Activated CD8-positive, alpha-beta memory T cell treated with anti-CD3 and anti-CD28 coated beads, Interleukin-2, amount 50 U/mL, for 24 hours (primary cell): ENCODE results near the gene TSTD2.

ENCODE experiments used
- DNase-seq: peaks from one replicate; pipeline ENCODE4 v3.0.0-alpha.2; 2020; ENCODE audit errors: extremely low read depth

Gene TSTD2

GRCh38 chr9:97562542-97562941 lies 70.6 kb downstream of the TSTD2 start:
- DNase-seq: no peak

- no peak for DNase-seq
Measured at GRCh38 chr9:97561501-97561900, 71.7 kb downstream of the TSTD2 start.

- no peak for DNase-seq
Measured at GRCh38 chr9:97560851-97561250, 72.3 kb downstream of the TSTD2 start.

GRCh38 chr9:97560154-97560553 lies 73.0 kb downstream of the TSTD2 start:
- no peak for DNase-seq

- no peak for DNase-seq
Measured at GRCh38 chr9:97559111-97559514, 74.1 kb downstream of the TSTD2 start.

- no peak for DNase-seq
Measured at GRCh38 chr9:97558701-97559101, 74.5 kb downstream of the TSTD2 start.

- no peak for DNase-seq
Measured at GRCh38 chr9:97557606-97558095, 75.5 kb downstream of the TSTD2 start.

GRCh38 chr9:97556721-97557605 lies 76.2 kb downstream of the TSTD2 start:
- no peak for DNase-seq

GRCh38 chr9:97556036-97556720 lies 77.0 kb downstream of the TSTD2 start:
- no peak for DNase-seq

DNA sequence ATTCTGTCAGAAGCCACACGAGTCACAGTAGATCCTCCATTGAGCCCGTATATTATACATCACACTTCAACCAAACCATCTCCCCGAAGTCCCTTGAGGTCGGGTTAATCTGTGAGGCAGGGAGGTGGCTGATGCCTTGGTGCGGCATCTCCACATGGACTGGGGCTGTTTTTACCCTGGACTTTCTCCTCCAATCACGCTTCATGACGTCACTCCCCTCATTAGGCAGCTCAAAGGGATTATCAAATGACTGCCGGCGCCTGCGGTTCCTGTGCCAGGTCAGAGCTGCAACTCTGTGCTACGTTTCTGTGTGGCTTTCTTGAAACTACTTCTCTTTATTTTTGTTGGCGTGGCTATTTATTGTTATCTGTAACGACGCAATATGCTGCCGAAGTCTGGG lies 78.0 kb downstream of the TSTD2 start:
- DNase-seq: no peak

DNA sequence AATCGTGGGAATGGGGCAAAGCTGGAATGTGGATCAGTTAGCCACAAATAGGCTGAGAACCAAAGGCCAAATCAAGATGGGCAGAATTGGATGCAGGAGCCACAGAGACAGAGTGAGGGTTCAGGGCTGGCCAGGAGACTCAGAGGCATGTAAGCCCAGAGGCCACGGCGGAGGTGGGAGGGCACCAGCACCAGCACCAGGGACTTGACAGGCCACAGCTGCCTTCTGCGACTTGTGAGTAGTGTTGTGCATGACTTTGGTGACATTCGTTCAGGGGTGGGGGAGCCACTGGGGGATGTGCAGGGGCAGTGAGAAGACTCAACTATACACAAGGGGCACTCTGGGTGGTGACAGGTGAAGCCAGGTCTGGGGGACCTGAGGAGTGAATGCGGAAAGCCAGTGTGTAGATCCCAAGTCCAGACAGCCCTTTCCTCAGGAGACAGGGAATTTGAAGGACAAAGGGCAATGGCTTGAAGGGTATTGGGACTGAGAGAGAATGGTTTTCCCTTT lies 78.5 kb downstream of the TSTD2 start:
- no peak for DNase-seq

DNA sequence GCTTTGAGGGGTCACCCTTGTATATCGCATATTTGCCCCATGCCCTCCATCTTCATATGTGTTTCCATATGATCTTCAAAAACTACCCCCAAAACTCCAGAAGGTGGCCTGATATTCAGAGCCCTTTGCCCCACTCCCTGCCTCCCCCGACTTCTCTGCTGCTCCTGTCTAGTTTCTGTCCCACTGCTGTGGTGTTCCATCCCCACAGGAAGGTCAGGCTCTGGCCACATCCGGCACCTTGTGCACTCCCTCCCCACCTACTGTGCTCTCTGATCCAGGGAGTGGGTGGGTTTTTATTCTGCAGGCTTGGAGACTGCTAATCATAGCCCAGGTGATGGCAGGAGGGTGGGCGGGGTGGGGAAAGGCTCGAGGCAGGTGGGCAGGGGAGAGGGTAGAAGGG lies 79.3 kb downstream of the TSTD2 start:
- DNase-seq: no peak

GRCh38 chr9:97553141-97553540 lies 80.0 kb downstream of the TSTD2 start:
- no peak for DNase-seq

DNA sequence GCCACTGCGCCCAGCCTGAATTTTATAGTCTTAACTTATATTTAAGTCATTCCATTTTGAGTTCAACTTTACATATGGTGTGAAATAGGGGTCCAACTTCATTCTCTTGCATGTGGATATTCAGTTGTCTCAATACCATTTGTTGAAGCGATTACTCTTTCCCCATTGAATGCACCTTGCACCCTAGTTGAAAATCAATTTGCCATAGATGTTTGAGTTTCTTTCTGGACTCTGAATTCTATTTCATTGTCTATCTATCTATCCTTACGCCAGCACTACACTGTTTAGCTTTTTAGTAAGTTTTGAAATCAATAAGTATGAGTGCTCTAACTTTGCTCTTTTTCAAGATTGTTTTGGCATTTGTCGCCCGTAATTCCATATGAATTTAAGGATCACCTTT lies 81.9 kb downstream of the TSTD2 start:
- no peak for DNase-seq

GRCh38 chr9:97550386-97550785 lies 82.8 kb downstream of the TSTD2 start:
- no peak for DNase-seq
